GM18870 (cell line): ENCODE measurements around the gene KCNMB3.
A peak's percentile ranks its signal among the peaks of the same experiment; 100 is the strongest.

Source experiments
- ATAC-seq: cut with Tn5 transposase; IDR thresholded peaks from one replicate; pipeline ENCODE4 v1.9.1; 2021; ENCODE audit warnings: moderate library complexity; ENCODE audit not compliant: unreplicated experiment

The KCNMB3 gene

GRCh38 chr3:179200790-179201189 lies 50.1 kb downstream of the KCNMB3 start:
- ATAC-seq, result no peak

GRCh38 chr3:179196700-179197099 lies 54.2 kb downstream of the KCNMB3 start:
- ATAC-seq, result no peak

- peak; percentile 93 for ATAC-seq
These were observed 54.8 kb downstream of the KCNMB3 start for GRCh38 chr3:179196098-179196497.

GRCh38 chr3:179194931-179195330 lies 56.0 kb downstream of the KCNMB3 start:
- no peak for ATAC-seq
